SU-DHL-6 (cell line): Measurements from ENCODE around the gene ZNF385D.

Experiments
- H2AFZ ChIP-seq: fragments of 200-600 bp; sonication (generic); 2 replicates; pipeline ENCODE4 v1.6.1; 2014; ENCODE audit warnings: low read depth, mild to moderate bottlenecking, moderate library complexity, mixed read lengths, antibody characterized with exemption, low read length; ENCODE audit not compliant: severe bottlenecking
- H3F3A ChIP-seq: fragments of 200-600 bp; shearing (Covaris generic); 2 replicates; pipeline ENCODE4 v1.6.0; 2016; ENCODE audit warnings: antibody characterized with exemption, mild to moderate bottlenecking; ENCODE audit not compliant: insufficient read depth
- H3K27ac ChIP-seq: fragments of 200-600 bp; sonication (generic); 2 replicates; pipeline ENCODE4 v1.5.1; 2016; ENCODE audit warnings: low read depth, mild to moderate bottlenecking, low read length, moderate library complexity, mixed read lengths
- H3K27me3 ChIP-seq: fragments of 200-600 bp; sonication (generic), shearing (Covaris generic); 2 replicates; pipeline ENCODE4 v1.6.0; 2014; ENCODE audit warnings: mild to moderate bottlenecking, low read length
- H3K36me3 ChIP-seq: fragments of 200-600 bp; sonication (generic); 2 replicates; pipeline ENCODE4 v1.6.1; 2014; ENCODE audit warnings: mild to moderate bottlenecking, low read length, mixed read lengths
- H3K4me2 ChIP-seq: fragments of 300-600, 200-600 bp; shearing (Covaris generic), sonication (generic); 2 replicates; pipeline ENCODE4 v1.6.0; 2014; ENCODE audit warnings: low read length, low read depth, mild to moderate bottlenecking; ENCODE audit not compliant: poor library complexity, severe bottlenecking
- H3K4me3 ChIP-seq: fragments of 200-600 bp; sonication (generic); 2 replicates; pipeline ENCODE4 v1.5.1; 2014; ENCODE audit warnings: antibody characterized with exemption, low read length, mild to moderate bottlenecking, mixed read lengths; ENCODE audit not compliant: insufficient read depth, poor library complexity, severe bottlenecking
- H3K79me2 ChIP-seq: fragments of 200-600 bp; sonication (generic); 2 replicates; pipeline ENCODE4 v1.6.1; 2014; ENCODE audit warnings: mild to moderate bottlenecking, low read length, moderate library complexity; ENCODE audit not compliant: insufficient read depth
- H3K9ac ChIP-seq: fragments of 200-600 bp; sonication (generic); 2 replicates; pipeline ENCODE4 v1.7.0; 2014; ENCODE audit warnings: mild to moderate bottlenecking, low read length
- H3K9me2 ChIP-seq: fragments of 200-600 bp; sonication (generic); replicated peaks from 2 replicates; pipeline ENCODE4 v1.6.1; 2014; ENCODE audit warnings: low read length; ENCODE audit not compliant: insufficient read depth
- H3K9me3 ChIP-seq: fragments of 200-600 bp; sonication (generic); 2 replicates; pipeline ENCODE4 v1.6.1; 2014; ENCODE audit warnings: low read length, mixed read lengths; ENCODE audit not compliant: insufficient read depth
- H4K20me1 ChIP-seq: fragments of 200-600 bp; sonication (generic); 2 replicates; pipeline ENCODE4 v1.6.1; 2014; ENCODE audit warnings: low read depth, mild to moderate bottlenecking, antibody characterized with exemption, low read length, moderate library complexity, mixed read lengths
- EZH2phosphoT487 ChIP-seq: fragments of 200-600 bp; sonication (generic), shearing (Covaris generic); conservative IDR thresholded peaks from 2 replicates; pipeline ENCODE4 v1.6.1; 2018; ENCODE audit warnings: mild to moderate bottlenecking, antibody characterized with exemption, low read length, moderate library complexity, mixed read lengths
- TF ChIP-seq, protein P1 (sequence below): fragments of 200-600 bp; sonication (generic); IDR thresholded peaks from one replicate; pipeline ENCODE4 v1.5.1; 2017; ENCODE audit warnings: antibody characterized with exemption, mild to moderate bottlenecking, low read length, moderate library complexity; ENCODE audit not compliant: insufficient read depth, poor library complexity, severe bottlenecking

ZNF385D gene

DNA sequence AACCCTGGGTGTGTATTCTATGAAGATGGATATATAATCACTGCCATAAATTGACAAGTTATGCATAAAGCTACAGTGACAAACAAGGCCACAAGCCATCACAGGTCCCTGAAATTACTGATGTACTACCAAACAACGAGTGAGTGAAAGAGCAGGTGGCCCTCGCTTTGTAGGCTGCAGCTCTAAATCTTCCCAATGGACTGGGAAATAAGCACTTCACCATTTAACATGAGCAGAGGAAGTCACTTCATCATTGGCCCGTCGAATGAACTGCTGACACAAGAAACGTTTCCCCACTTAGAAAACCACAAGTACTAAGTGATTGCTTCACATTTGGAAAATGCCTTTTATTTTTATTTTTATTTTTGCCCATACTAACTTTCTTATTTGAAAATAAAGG, 218.0 kb downstream of the ZNF385D start:
- Histone ChIP-seq H3K9me3 (no peaks in the 10 kb centered on the region), H3K79me2 (no peaks in the 10 kb centered on the region), H3F3A (no peaks in the 10 kb centered on the region), H3K27me3 (no peaks in the 10 kb centered on the region), H2AFZ (no peak overlapping the region), H4K20me1 (no peaks in the 10 kb centered on the region), H3K4me2 (no peak overlapping the region), H3K9ac (no peak overlapping the region), H3K4me3 (no peak overlapping the region), H3K9me2 (no peaks in the 10 kb centered on the region), H3K27ac (no peak overlapping the region), H3K36me3 (no peaks in the 10 kb centered on the region)
- TF ChIP-seq, protein P1, sequence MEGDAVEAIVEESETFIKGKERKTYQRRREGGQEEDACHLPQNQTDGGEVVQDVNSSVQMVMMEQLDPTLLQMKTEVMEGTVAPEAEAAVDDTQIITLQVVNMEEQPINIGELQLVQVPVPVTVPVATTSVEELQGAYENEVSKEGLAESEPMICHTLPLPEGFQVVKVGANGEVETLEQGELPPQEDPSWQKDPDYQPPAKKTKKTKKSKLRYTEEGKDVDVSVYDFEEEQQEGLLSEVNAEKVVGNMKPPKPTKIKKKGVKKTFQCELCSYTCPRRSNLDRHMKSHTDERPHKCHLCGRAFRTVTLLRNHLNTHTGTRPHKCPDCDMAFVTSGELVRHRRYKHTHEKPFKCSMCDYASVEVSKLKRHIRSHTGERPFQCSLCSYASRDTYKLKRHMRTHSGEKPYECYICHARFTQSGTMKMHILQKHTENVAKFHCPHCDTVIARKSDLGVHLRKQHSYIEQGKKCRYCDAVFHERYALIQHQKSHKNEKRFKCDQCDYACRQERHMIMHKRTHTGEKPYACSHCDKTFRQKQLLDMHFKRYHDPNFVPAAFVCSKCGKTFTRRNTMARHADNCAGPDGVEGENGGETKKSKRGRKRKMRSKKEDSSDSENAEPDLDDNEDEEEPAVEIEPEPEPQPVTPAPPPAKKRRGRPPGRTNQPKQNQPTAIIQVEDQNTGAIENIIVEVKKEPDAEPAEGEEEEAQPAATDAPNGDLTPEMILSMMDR, result no peak
- TF ChIP-seq EZH2phosphoT487, result no peak

DNA sequence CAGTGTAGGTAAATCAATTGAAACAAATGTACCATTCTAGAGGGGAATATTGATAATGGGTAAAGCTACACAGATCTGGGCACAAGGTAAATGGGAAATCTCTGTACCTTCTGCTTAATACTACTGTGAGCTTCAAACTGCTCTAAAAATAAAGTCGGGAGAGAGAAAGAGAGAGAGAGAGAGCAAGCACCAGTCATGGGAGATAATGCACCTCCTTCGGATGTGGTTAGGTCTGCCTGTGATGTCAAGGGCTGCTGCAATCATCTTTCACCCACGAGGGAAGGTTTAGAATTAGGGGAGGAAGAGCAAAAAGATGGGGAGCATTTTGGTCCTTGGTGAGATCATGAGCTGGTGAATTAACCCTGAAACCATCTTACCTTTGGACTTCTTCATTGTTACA, 219.1 kb downstream of the ZNF385D start:
- Histone ChIP-seq H4K20me1 (no peaks in the 10 kb centered on the region), H3K27me3 (no peaks in the 10 kb centered on the region), H3K4me3 (no peak overlapping the region), H3K36me3 (no peaks in the 10 kb centered on the region), H3K4me2 (no peak overlapping the region), H3K9ac (no peak overlapping the region), H3K27ac (no peak overlapping the region), H2AFZ (no peak overlapping the region), H3F3A (no peaks in the 10 kb centered on the region), H3K9me3 (no peaks in the 10 kb centered on the region), H3K9me2 (no peaks in the 10 kb centered on the region), H3K79me2 (no peaks in the 10 kb centered on the region)
- TF ChIP-seq, protein P1, result no peak
- TF ChIP-seq EZH2phosphoT487, result no peak

DNA sequence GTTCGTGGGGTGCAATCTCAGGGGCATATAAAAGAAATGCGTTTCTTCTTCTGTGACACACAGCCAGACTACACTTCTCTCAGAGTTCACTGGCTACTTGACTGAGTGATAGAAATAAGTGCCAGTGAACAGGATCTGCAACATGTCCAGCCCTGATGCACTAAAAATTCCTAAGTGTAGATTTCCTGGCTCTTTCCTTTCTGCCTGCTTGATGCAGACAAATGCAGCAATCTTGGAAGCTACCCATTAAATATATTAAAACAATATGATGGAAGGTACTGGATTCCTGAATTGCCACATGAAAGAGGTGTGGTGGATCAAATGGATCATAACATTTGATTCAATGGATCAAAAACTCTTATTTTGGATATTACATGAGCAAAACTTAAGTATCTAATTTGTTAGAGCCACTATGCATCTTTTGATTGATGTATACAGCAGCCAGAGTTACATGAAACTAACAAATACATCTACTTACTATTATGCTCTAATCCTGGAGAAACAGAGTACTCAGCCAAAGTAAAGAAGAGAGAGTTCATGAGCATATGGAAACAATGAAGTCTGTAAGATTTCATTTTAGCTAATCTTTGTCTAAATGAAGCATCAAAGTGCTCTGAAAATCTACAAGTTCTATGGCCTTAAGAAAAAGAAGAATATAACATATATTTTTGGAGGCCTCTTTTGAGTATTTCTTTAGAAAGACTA, 222.6 kb downstream of the ZNF385D start:
- Histone ChIP-seq H3K4me3 (no peak overlapping the region), H2AFZ (no peak overlapping the region), H3K9me2 (no peaks in the 10 kb centered on the region), H3K4me2 (no peak overlapping the region), H4K20me1 (no peaks in the 10 kb centered on the region), H3F3A (no peaks in the 10 kb centered on the region), H3K9ac (no peak overlapping the region), H3K9me3 (no peaks in the 10 kb centered on the region), H3K36me3 (no peaks in the 10 kb centered on the region), H3K27me3 (no peaks in the 10 kb centered on the region), H3K27ac (no peak overlapping the region), H3K79me2 (no peaks in the 10 kb centered on the region)
- TF ChIP-seq, protein P1, result no peak
- no peak for TF ChIP-seq EZH2phosphoT487
